ENCODE measurements around the gene CRYM. TPM values are rescaled to one million over a fixed set of nuclear protein-coding genes. Genes with fewer than 3 reads are reported as not detected.

CRYM gene
- total RNA-seq, 1 donor from 2014 or later: 3.7 TPM

GRCh38 chr16:21272253-21272652, 5.8 kb downstream of the CRYM start:
- Mint-ChIP-seq H3K36me3 (ENCODE audit: low read depth, unreplicated experiment) (no peaks in the 10 kb centered on the region), H3K27ac (ENCODE audit: unreplicated experiment) (no peak overlapping the region), H3K4me1 (ENCODE audit: unreplicated experiment) (no peaks in the 10 kb centered on the region), H3K27me3 (ENCODE audit: unreplicated experiment) (peaks cover 5% of the 10 kb centered on the region), H3K9me3 (ENCODE audit: unreplicated experiment) (no peaks in the 10 kb centered on the region), H3K4me3 (ENCODE audit: unreplicated experiment) (no peak overlapping the region)
- no peak for TF ChIP-seq CTCF (IDR thresholded peaks at IDR 0.05; ENCODE audit: unreplicated experiment)
- no peak for DNase-seq (ENCODE audit: low spot score)

GRCh38 chr16:21268236-21268635, 9.9 kb downstream of the CRYM start:
- H3K4me3 Mint-ChIP-seq (ENCODE audit: unreplicated experiment): no peak overlapping the region
- no peaks in the 10 kb centered on the region for H3K9me3 Mint-ChIP-seq (ENCODE audit: unreplicated experiment)
- H3K27me3 Mint-ChIP-seq (ENCODE audit: unreplicated experiment): no peaks in the 10 kb centered on the region
- TF ChIP-seq CTCF (IDR thresholded peaks at IDR 0.05; ENCODE audit: unreplicated experiment): no peak
- DNase-seq (ENCODE audit: low spot score): no peak
- no peak overlapping the region for H3K27ac Mint-ChIP-seq (ENCODE audit: unreplicated experiment)
- H3K36me3 Mint-ChIP-seq (ENCODE audit: low read depth, unreplicated experiment): no peaks in the 10 kb centered on the region
- peaks cover 10% of the 10 kb centered on the region for H3K4me1 Mint-ChIP-seq (ENCODE audit: unreplicated experiment)

GRCh38 chr16:21267298-21267697, 10.8 kb downstream of the CRYM start:
- no peak for DNase-seq (ENCODE audit: low spot score)
- no peak for TF ChIP-seq CTCF (IDR thresholded peaks at IDR 0.05; ENCODE audit: unreplicated experiment)
- Mint-ChIP-seq H3K4me1 (ENCODE audit: unreplicated experiment) (peaks cover 10% of the 10 kb centered on the region), H3K36me3 (ENCODE audit: low read depth, unreplicated experiment) (no peaks in the 10 kb centered on the region), H3K27ac (ENCODE audit: unreplicated experiment) (no peak overlapping the region), H3K4me3 (ENCODE audit: unreplicated experiment) (no peak overlapping the region), H3K27me3 (ENCODE audit: unreplicated experiment) (no peaks in the 10 kb centered on the region), H3K9me3 (ENCODE audit: unreplicated experiment) (no peaks in the 10 kb centered on the region)

GRCh38 chr16:21265104-21265837, 12.8 kb downstream of the CRYM start:
- Mint-ChIP-seq H3K36me3 (ENCODE audit: low read depth, unreplicated experiment) (no peaks in the 10 kb centered on the region), H3K4me3 (ENCODE audit: unreplicated experiment) (no peak overlapping the region), H3K27me3 (ENCODE audit: unreplicated experiment) (no peaks in the 10 kb centered on the region), H3K4me1 (ENCODE audit: unreplicated experiment) (peaks cover 10% of the 10 kb centered on the region), H3K27ac (ENCODE audit: unreplicated experiment) (no peak overlapping the region), H3K9me3 (ENCODE audit: unreplicated experiment) (no peaks in the 10 kb centered on the region)
- no peak for TF ChIP-seq CTCF (IDR thresholded peaks at IDR 0.05; ENCODE audit: unreplicated experiment)
- no peak for DNase-seq (ENCODE audit: low spot score)

GRCh38 chr16:21264571-21265036, 13.5 kb downstream of the CRYM start:
- no peaks in the 10 kb centered on the region for H3K36me3 Mint-ChIP-seq (ENCODE audit: low read depth, unreplicated experiment)
- H3K4me1 Mint-ChIP-seq (ENCODE audit: unreplicated experiment): peaks cover 10% of the 10 kb centered on the region
- H3K9me3 Mint-ChIP-seq (ENCODE audit: unreplicated experiment): no peaks in the 10 kb centered on the region
- no peak overlapping the region for H3K27ac Mint-ChIP-seq (ENCODE audit: unreplicated experiment)
- H3K4me3 Mint-ChIP-seq (ENCODE audit: unreplicated experiment): no peak overlapping the region
- DNase-seq (ENCODE audit: low spot score): no peak
- TF ChIP-seq CTCF (IDR thresholded peaks at IDR 0.05; ENCODE audit: unreplicated experiment): no peak
- no peaks in the 10 kb centered on the region for H3K27me3 Mint-ChIP-seq (ENCODE audit: unreplicated experiment)
